Stimulated activated CD4-positive, alpha-beta T cell treated with anti-CD3 and anti-CD28 coated beads, Interleukin-1b, Interleukin-23, amount 100 ng/mL, for 4 hours (primary cell): ENCODE measurements around the gene EPHA10.
A peak's percentile ranks its signal among the peaks of the same experiment; 100 is the strongest.

Experiments
- DNase-seq, 2 donors: peaks; one replicate each; pipeline ENCODE4 v3.0.0-alpha.2; 2020; ENCODE audit warnings: low read depth in 2 of 2

Gene EPHA10

DNA sequence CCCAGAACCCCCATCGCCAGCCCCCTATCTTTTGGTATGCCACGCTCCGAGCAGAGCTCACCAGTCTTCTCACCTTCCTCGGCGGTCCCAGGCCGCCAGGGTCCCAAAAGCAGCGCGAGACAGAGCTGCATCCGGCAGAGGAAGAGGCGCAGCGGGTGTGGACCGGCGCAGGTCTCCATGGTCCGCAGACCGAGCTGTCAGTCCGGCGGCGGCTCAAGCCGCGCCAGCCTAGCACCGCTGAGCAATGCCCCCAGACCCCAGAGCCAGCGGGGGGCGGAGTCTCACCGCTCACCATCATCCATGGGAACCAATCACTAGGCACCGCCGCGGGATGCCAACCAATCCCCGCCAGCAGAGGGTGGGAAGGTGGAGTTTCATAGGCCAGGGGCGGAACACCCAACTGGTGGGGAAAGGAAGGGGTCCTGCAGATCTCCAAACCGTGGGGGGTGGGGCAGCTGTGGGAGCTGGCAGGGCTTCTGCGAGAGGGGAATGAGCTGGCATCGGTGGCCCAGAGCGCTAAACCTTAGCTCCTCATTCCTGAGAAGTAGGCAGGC, at the start of gene EPHA10:
Gene EPHA10 (minus strand): TSS at position 233 of the 554 bp plus-strand sequence. CDS start 54 bp downstream, at position 179.
- no peak for DNase-seq

DNA sequence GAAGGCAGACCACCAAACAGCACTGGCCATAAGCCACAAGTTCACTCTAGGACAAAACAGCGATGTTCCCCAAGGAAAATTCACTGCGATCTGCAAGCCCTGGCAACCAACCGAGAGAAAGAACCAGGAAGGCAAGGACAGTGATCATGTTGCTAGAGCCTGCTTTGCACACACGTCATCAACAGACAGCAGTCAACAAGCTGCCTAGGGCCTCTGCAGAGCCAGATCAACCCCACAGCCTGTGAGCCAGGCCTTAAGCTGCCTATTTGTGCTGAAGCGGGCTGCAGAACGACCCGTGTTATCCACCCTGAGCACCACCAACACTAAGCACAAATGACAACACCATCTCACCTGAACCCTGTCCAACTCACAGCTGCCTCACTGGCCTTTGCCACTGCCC, 49.3 kb upstream of the EPHA10 start:
- DNase-seq: no peak

GRCh38 chr1:37813529-37814145, 48.7 kb upstream of the EPHA10 start:
- no peak for DNase-seq

DNA sequence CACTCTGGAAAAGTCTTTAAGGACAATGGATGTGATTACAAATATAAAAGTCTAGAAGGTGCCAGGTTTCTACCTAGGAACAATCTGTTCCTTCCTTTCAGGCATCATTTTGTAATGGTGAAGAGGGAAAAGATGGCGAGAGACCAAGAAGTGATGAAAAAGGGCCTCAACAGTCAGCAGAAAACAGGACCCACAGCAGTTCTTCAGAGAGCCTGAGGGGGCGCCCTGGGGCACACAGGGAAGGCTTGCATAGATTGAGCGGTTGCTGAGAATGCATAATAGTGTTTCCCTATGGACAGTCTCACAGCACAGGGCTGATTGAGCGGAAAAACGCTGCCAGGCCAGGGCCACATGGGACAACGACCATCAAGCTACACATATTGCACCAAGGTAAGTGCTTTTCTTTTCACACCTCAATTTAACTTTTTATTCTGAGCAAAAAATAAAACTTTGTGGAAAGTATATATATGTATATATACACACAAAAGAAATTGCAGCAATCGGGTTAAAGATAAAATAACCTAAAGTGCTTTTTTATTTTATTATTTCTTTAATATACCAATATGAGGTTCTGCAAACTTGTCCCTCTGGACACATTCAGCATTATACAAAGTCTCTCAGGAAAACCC, 46.2 kb upstream of the EPHA10 start:
- peak; percentile 43 to 54 for DNase-seq

GRCh38 chr1:37809942-37810341, 45.0 kb upstream of the EPHA10 start:
- no peak for DNase-seq

GRCh38 chr1:37808369-37809319, 43.7 kb upstream of the EPHA10 start:
- peak in 1 of 2 donors; percentile 42 for DNase-seq

DNA sequence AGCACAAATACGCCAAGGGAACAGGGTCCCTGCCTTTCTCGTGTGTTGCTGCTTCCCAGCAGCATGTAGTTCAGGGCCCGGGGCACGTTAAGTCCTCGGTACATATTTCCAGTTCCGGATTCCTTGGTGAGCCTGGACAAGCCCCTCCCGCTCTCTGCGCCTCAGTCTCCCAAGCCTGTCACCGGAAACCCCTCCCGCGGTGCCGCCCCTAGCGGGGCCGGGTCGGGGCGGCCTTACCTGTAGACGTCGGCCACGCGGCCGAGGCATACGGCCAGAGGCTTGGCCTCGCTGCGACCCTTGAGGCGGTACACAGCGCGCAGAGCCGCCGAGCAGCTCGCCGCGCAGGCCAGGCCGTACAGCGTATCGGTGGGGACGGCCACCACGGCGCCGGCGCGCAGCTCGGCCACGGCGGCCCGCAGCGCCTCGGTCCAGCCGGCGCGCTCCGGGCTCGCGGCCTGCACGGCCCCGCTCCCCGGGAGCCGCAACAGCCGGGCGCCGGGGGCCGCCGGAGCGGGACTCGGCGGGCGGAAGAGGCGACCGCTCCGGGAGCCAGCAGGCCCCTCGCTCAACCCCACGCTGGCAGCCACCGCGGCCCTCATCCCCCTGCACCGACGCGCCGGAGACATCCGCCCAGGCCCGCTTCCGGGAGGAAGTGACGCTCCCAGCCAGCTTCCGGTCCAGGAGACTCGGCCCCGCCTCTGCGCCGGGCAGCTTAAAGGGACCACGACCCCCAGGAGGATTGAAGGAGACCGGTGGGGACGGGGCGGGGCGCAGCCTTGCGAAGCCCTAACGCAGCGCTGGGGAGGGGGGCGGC, 42.8 kb upstream of the EPHA10 start, which contains the start of the genes C1orf122 and YRDC:
Gene C1orf122 (plus strand): TSS at position 236 of the 814 bp plus-strand sequence. CDS start 615 bp downstream, outside the sequence.
Gene YRDC (minus strand): TSS at position 654 of the 814 bp plus-strand sequence. CDS start 28 bp downstream, at position 626.
- DNase-seq: peak; percentile 84 to 92

DNA sequence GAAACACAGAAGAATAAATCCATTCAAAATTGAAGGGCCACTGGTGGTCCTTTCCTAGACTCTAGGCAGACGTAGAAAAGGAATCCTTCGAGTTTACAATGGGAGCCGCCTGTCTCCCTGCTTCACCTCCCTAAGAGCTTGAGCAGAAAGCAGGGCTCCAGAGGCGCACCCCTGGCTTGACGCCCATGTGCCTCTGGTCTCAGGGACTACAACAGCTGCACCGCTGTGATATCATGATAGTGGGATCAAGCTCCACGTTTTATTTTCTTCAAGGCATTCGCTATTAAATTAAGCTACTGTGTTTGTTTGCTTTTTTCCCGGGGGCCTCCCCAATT, 42.3 kb upstream of the EPHA10 start:
- DNase-seq: no peak

GRCh38 chr1:37802439-37802838, 37.5 kb upstream of the EPHA10 start:
- no peak for DNase-seq

DNA sequence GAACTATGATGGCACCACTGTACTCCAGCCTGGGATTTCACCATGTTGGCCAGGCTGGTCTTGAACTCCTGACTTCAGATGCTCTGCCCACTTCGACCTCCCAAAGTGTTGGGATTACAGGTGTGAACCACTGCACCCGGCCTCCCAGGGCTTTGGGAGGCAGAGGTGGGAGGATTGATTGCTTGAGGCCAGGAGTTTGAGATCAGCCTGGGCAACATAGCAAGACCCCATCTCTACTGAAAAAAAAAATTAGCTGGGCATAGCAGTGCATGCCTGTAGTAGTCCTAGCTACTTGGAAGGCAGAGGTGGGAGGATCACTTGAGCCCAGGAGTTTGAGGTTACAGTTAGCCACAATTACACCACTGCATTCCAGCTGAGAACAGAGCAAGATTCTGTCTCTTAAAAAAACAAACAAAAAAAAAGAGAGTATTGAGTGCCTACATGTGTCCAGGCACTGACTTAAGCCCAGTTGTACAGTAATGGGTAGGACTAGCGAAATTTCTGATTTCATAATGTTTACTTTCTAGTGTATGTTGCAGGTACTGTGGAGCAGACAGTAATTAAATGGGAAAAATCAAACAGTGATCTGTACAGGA, 32.9 kb upstream of the EPHA10 start:
- DNase-seq: no peak

- peak in 1 of 2 donors; percentile 42 for DNase-seq
Observed at GRCh38 chr1:37795340-37796125, 30.6 kb upstream of the EPHA10 start.

DNA sequence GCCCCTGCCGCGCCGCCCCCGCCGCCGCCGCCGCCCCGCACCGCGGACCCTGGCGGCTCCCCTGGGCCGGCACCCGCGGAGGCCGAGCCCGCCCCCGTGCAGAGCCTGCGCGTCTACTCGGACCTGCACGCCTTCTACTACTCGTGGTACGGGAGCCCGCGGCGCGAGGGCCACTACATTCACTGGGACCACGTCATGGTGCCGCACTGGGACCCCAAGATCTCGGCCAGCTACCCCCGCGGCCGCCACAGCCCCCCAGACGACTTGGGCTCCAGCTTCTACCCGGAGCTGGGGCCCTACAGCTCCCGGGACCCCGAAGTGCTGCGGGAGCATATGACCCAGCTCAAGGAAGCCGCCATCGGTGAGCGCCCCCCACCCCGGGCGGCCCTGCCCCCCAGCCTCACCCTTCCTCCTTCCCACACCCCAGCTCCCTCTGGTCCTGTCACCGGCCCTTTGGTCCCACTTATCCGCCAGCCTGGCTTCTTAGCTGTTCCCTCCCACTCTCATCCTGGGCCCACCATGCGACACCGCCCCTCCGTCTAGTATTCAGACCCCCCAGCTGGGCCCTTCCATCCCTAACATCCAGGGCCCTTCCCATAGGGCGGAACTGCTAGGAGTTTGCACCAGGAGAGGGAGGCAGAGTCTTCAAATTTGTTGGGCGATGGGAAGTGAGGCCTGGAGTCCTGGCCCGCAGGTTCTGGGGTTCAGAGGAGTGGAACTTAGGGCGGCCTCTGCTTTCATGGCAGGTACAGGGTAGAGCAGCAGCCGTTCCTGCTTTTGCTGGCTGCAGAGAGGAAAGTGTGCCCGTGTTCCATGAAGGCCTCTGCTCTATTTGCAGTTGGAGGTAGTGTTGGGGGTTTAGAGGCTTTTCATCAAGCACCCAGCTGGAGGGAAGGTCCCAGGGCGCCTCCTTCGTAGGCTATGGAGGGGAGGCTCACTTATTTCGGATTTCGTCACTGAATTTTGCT, 29.7 kb upstream of the EPHA10 start:
- DNase-seq: no peak

GRCh38 chr1:37793773-37794371, 29.0 kb upstream of the EPHA10 start, which contains the start of gene MANEAL:
MANEAL (plus strand) TSS chr1:37793847; CDS start chr1:37794183, 336 bp downstream.
- peak in 1 of 2 donors; percentile 26 for DNase-seq

DNA sequence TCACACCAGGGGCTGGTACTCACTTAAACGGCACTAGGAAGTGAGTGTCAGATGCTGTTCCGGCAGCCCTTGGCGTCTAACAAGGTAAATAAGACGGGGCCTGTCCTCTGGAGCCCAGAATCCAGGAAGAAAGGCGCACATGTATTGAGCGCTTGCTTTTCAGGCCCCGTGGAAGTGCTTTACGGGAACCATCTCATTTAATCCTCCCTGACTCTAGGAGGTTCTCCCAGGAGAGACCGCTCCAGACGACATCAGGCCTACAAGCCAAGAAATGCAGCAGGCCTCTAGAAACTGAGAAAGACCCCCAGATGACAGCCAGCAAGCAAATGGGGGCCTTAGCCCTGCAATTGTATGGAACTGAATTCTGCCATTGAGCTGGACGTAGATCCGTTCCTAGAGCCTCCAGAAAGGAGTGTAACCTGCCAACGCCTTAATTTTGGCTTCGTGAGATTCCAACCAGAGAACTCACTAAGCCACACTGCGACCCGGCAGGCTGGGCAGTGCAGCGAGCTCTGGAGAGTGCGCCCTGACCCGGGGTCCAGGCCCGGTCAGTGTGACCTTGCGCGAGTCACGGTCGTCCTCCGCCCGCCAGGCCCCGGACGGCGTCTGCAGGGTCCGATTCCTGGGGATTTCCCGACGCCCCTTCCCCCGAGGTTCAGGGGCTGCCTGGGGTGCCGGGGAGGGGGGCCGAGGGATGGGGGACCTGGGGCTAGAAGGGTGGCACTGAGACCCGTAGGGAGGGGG, 28.2 kb upstream of the EPHA10 start:
- DNase-seq: no peak

GRCh38 chr1:37782491-37782890, 17.6 kb upstream of the EPHA10 start:
- DNase-seq: no peak

DNA sequence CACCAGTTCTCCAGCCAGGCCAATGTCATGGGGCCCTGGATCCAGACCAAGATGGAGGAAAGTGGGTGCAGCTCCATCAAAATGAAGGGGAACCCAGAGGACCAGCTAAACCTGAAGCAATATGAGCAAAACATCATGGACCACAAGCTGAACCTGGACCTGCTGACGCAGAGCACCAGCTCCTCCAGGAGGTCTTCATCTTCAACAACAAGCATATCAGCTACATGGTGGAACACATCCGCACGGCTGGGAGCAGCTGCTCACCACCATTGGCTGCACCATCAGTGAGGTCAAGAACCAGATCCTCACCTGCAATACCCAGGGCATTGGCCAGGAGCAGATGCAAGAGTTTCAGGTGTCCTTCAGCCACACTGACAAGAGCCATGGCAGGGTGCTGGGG, 13.7 kb upstream of the EPHA10 start:
- no peak for DNase-seq

GRCh38 chr1:37776946-37777516, 12.1 kb upstream of the EPHA10 start:
- DNase-seq: no peak
